Measurements from ENCODE around the gene SIAH2.

DNA sequence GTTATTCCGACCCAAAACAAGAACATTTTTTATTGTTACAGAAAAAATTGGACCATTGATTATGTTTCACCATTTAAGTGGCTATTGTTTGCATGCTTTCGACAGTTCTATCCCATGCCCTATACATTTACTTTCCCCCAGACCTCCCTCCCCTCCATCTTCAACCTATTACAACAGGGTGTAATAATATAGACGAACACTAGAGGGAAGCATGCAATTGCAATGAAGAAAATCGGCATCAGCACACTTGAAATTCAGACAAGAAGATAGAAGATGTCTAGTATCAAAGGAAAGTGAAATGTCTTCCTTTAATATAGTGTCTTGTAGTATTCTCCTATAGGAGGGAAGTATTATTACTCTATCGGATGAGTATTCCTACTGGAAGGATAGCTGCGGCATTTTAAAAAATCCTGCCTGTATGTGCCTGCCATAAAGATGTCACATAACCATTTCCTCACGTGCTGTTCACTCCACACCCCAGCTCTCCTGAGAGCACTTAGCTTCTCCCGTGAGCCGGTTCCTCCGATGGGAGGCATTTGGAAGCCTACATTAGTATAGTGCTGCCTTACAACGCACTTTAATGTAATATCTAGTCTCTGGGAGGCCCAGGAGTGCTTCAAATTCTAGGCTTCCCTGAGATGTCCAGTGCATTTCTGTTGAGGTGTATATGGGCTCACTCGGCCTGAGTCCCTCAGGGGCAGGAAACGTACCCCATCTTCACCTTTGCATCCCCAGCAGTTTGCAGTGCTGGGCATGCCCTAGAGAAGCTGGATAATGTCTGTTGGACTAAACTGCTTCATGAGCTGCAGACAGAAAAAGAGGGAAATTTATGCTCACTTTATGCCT, 41.5 kb downstream of the SIAH2 start:
- TF ChIP-seq POLR2AphosphoS5 (IDR thresholded peaks at IDR 0.05; ENCODE audit: borderline replicate concordance, low read depth, low read length) (no peak), EZH2 (IDR thresholded peaks at IDR 0.05) (no peak)

Data from SK-N-MC (cell line).